MM.1S (cell line): ENCODE data around the gene OTULINL.

Experiments
- DNase-seq: peaks from one replicate; pipeline ENCODE4 v3.0.0-alpha.2; 2015
- H2AFZ ChIP-seq: fragments of 300-600 bp; sonication (generic); 2 replicates; pipeline ENCODE4 v1.6.0; 2016; ENCODE audit warnings: antibody characterized with exemption, low read length
- H3F3A ChIP-seq: fragments of 300-600 bp; sonication (generic); 2 replicates; pipeline ENCODE4 v1.6.1; 2016; ENCODE audit warnings: mild to moderate bottlenecking, antibody characterized with exemption, low read length, moderate library complexity, mixed read lengths; ENCODE audit not compliant: insufficient read depth
- H3K27ac ChIP-seq: fragments of 300-600 bp; sonication (generic); 2 replicates; pipeline ENCODE4 v1.5.1; 2016; ENCODE audit warnings: mild to moderate bottlenecking, low read length
- H3K27me3 ChIP-seq: fragments of 300-600 bp; sonication (generic); replicated peaks from 2 replicates; pipeline ENCODE4 v1.6.0; 2016; ENCODE audit warnings: low read length; ENCODE audit not compliant: insufficient read depth
- H3K36me3 ChIP-seq: fragments of 300-600 bp; sonication (generic); replicated peaks from 2 replicates; pipeline ENCODE4 v1.6.1; 2016; ENCODE audit warnings: mild to moderate bottlenecking, low read length, mixed read lengths; ENCODE audit not compliant: insufficient read depth
- H3K4me1 ChIP-seq: fragments of 300-600 bp; sonication (generic); 2 replicates; pipeline ENCODE4 v1.6.1; 2016; ENCODE audit warnings: low read length, mixed read lengths
- H3K4me2 ChIP-seq: fragments of 300-600 bp; sonication (generic); 2 replicates; pipeline ENCODE4 v1.6.0; 2016; ENCODE audit warnings: low read depth, low read length
- H3K4me3 ChIP-seq: fragments of 300-600 bp; sonication (generic); 2 replicates; pipeline ENCODE4 v1.5.1; 2016; ENCODE audit warnings: low read length, mixed read lengths
- H3K79me2 ChIP-seq: fragments of 300-600 bp; sonication (generic); 2 replicates; pipeline ENCODE4 v1.6.1; 2016; ENCODE audit warnings: mixed run types, low read length, mixed read lengths
- H3K9ac ChIP-seq: fragments of 300-600 bp; sonication (generic); 2 replicates; pipeline ENCODE4 v1.6.1; 2016; ENCODE audit warnings: low read length, mixed read lengths
- H3K9me2 ChIP-seq: fragments of 300-600 bp; sonication (generic); replicated peaks from 2 replicates; pipeline ENCODE4 v1.6.1; 2016; ENCODE audit warnings: mild to moderate bottlenecking, low read length, mixed read lengths; ENCODE audit not compliant: insufficient read depth
- H3K9me3 ChIP-seq: fragments of 300-600 bp; sonication (generic); replicated peaks from 2 replicates; pipeline ENCODE4 v1.6.1; 2016; ENCODE audit warnings: mild to moderate bottlenecking, low read length, mixed read lengths; ENCODE audit not compliant: insufficient read depth
- H4K20me1 ChIP-seq: fragments of 300-600 bp; sonication (generic); 2 replicates; pipeline ENCODE4 v1.6.1; 2016; ENCODE audit warnings: mild to moderate bottlenecking, low read length, moderate library complexity, mixed read lengths; ENCODE audit not compliant: insufficient read depth
- CTCF ChIP-seq: fragments of 300-600 bp; sonication (generic); IDR thresholded peaks from 2 replicates; pipeline ENCODE4 v1.5.1; 2016; ENCODE audit warnings: antibody characterized with exemption, low read length, mixed read lengths
- EZH2 ChIP-seq: fragments of 300-600 bp; sonication (generic); optimal IDR thresholded peaks from 2 replicates; pipeline ENCODE3; 2017; ENCODE audit warnings: low read depth, mild to moderate bottlenecking, antibody characterized with exemption, low read length, mixed read lengths
- EZH2phosphoT487 ChIP-seq: fragments of 300-600 bp; sonication (generic); IDR thresholded peaks from 2 replicates; pipeline ENCODE4 v1.6.1; 2018; ENCODE audit warnings: antibody characterized with exemption, low read length

Gene OTULINL

GRCh38 chr5:14581891-14582796 lies 552 bp downstream of the OTULINL start:
- peak overlapping the region; percentile 62; the same call in 1 of the 2 replicates for H3K27ac ChIP-seq
- TF ChIP-seq CTCF (peak; percentile 36), EZH2phosphoT487 (no peak)

GRCh38 chr5:14582797-14583137 lies 1.2 kb downstream of the OTULINL start:
- TF ChIP-seq CTCF (no peak), EZH2 (no peak), EZH2phosphoT487 (no peak)
- Histone ChIP-seq H3K9me3 (no peaks in the 10 kb centered on the region), H4K20me1 (no peaks in the 10 kb centered on the region), H3K9ac (peak overlapping the region; percentile 87; the same call in 1 of the 2 replicates), H3K4me1 (peaks cover 10% of the 10 kb centered on the region; the same call in 1 of the 2 replicates), H3K36me3 (no peaks in the 10 kb centered on the region), H3K27ac (no peak overlapping the region; the same call in 1 of the 2 replicates), H3K79me2 (peaks cover 58% of the 10 kb centered on the region), H3K4me2 (peak overlapping the region; percentile 44), H3F3A (no peaks in the 10 kb centered on the region), H3K9me2 (no peaks in the 10 kb centered on the region), H3K4me3 (peak overlapping the region; percentile 88), H3K27me3 (no peaks in the 10 kb centered on the region), H2AFZ (no peak overlapping the region)
- DNase-seq, result no peak

More at GRCh38 chr5:14581891-14582796, 552 bp downstream of the OTULINL start:
- Histone ChIP-seq H4K20me1 (no peaks in the 10 kb centered on the region), H3K9ac (peak overlapping the region; percentile 87), H3K27me3 (no peaks in the 10 kb centered on the region), H3K4me2 (peak overlapping the region; percentile 44; the same call in 1 of the 2 replicates), H3F3A (no peaks in the 10 kb centered on the region), H3K4me3 (peak overlapping the region; percentile 88), H3K4me1 (peaks cover 10% of the 10 kb centered on the region; the same call in 1 of the 2 replicates), H3K9me2 (no peaks in the 10 kb centered on the region), H2AFZ (peak overlapping the region; percentile 66), H3K9me3 (no peaks in the 10 kb centered on the region), H3K79me2 (peaks cover 52% of the 10 kb centered on the region), H3K36me3 (no peaks in the 10 kb centered on the region)
- DNase-seq, result peak; percentile 91

- TF ChIP-seq CTCF (no peak), EZH2 (no peak), EZH2phosphoT487 (no peak)
- Histone ChIP-seq H2AFZ (no peak overlapping the region), H3K9me3 (no peaks in the 10 kb centered on the region), H4K20me1 (no peaks in the 10 kb centered on the region), H3F3A (no peaks in the 10 kb centered on the region), H3K79me2 (peaks cover 79% of the 10 kb centered on the region), H3K27ac (no peak overlapping the region), H3K4me2 (no peak overlapping the region), H3K9me2 (no peaks in the 10 kb centered on the region), H3K4me3 (no peak overlapping the region), H3K4me1 (peaks cover 23% of the 10 kb centered on the region; the same call in 1 of the 2 replicates), H3K36me3 (no peaks in the 10 kb centered on the region), H3K9ac (no peak overlapping the region), H3K27me3 (no peaks in the 10 kb centered on the region)
- no peak for DNase-seq
Measured at GRCh38 chr5:14584848-14585247, 3.3 kb downstream of the OTULINL start.
